ENCODE results near the gene RABGAP1. TPM values are rescaled to one million over a fixed set of nuclear protein-coding genes. Genes with fewer than 3 reads are reported as not detected.

The RABGAP1 gene
- total RNA-seq, 3 donors from 2014 or later (not counting 1 experiment from before 2014, with no cell fraction given): 37.4 to 49.2 (median 43.0) TPM

- TF ChIP-seq CTCF (IDR thresholded peaks at IDR 0.05): no peak
Measured at GRCh38 chr9:122955961-122956360, 15.1 kb downstream of the RABGAP1 start.

GRCh38 chr9:122961139-122961538 lies 20.3 kb downstream of the RABGAP1 start:
- Histone ChIP-seq H3K27ac (ENCODE audit: low read length) (no peak overlapping the region), H3K27me3 (ENCODE audit: control insufficient read depth, insufficient read depth, low read length) (no peaks in the 10 kb centered on the region), H3K36me3 (ENCODE audit: control insufficient read depth, insufficient read depth, low read length) (peaks cover 3% of the 10 kb centered on the region), H3K4me1 (ENCODE audit: control insufficient read depth, insufficient read depth, low read length) (no peaks in the 10 kb centered on the region), H3K9me3 (ENCODE audit: control insufficient read depth, insufficient read depth, low read length) (no peaks in the 10 kb centered on the region), H3K4me3 (ENCODE audit: low read length) (no peak overlapping the region)
- peaks cover 0 to 5% of the 10 kb centered on the region in 2 donors for H3K4me1 Mint-ChIP-seq
- 100% methylated on average over 1 of the region's 1 CpG for WGBS (ENCODE audit: insufficient coverage)
- intact Hi-C loops (cut with micrococcal nuclease): no loop called here
- ATAC-seq (no peak), DNase-seq (no peak)
- H3K36me3 Mint-ChIP-seq: peaks cover 15% of the 10 kb centered on the region
- no peak for TF ChIP-seq CTCF (IDR thresholded peaks at IDR 0.05)
- H3K9me3 Mint-ChIP-seq: peaks cover 0 to 2% of the 10 kb centered on the region in 2 donors
- no peaks in the 10 kb centered on the region for H3K27me3 Mint-ChIP-seq (ENCODE audit: low read depth in 2 of 2)
- H3K27ac Mint-ChIP-seq: no peak overlapping the region
- no peak overlapping the region for H3K4me3 Mint-ChIP-seq

More at GRCh38 chr9:122955961-122956360, 15.1 kb downstream of the RABGAP1 start:
- H3K9me3 Mint-ChIP-seq: peaks cover 0 to 2% of the 10 kb centered on the region in 2 donors
- Histone ChIP-seq H3K27ac (ENCODE audit: low read length) (no peak overlapping the region), H3K4me1 (ENCODE audit: control insufficient read depth, insufficient read depth, low read length) (no peaks in the 10 kb centered on the region), H3K4me3 (ENCODE audit: low read length) (no peak overlapping the region), H3K27me3 (ENCODE audit: control insufficient read depth, insufficient read depth, low read length) (no peaks in the 10 kb centered on the region), H3K9me3 (ENCODE audit: control insufficient read depth, insufficient read depth, low read length) (no peaks in the 10 kb centered on the region), H3K36me3 (ENCODE audit: control insufficient read depth, insufficient read depth, low read length) (peaks cover 3% of the 10 kb centered on the region)
- H3K27me3 Mint-ChIP-seq (ENCODE audit: low read depth in 2 of 2): no peaks in the 10 kb centered on the region
- DNase-seq: no peak
- no peak for ATAC-seq
- H3K27ac Mint-ChIP-seq: no peak overlapping the region
- peaks cover 14 to 16% of the 10 kb centered on the region in 2 donors for H3K4me1 Mint-ChIP-seq
- intact Hi-C loops (cut with micrococcal nuclease): no loop called here
- H3K36me3 Mint-ChIP-seq: peaks cover 14% of the 10 kb centered on the region
- no peak overlapping the region for H3K4me3 Mint-ChIP-seq

GRCh38 chr9:122975196-122975595 lies 34.4 kb downstream of the RABGAP1 start:
- Histone ChIP-seq H3K4me1 (ENCODE audit: control insufficient read depth, insufficient read depth, low read length) (no peaks in the 10 kb centered on the region), H3K27ac (ENCODE audit: low read length) (no peak overlapping the region), H3K9me3 (ENCODE audit: control insufficient read depth, insufficient read depth, low read length) (no peaks in the 10 kb centered on the region), H3K27me3 (ENCODE audit: control insufficient read depth, insufficient read depth, low read length) (no peaks in the 10 kb centered on the region), H3K36me3 (ENCODE audit: control insufficient read depth, insufficient read depth, low read length) (peaks cover 7% of the 10 kb centered on the region), H3K4me3 (ENCODE audit: low read length) (no peak overlapping the region)
- intact Hi-C loops (cut with micrococcal nuclease): no loop called here
- 75% methylated on average over 1 of the region's 2 CpGs for WGBS (ENCODE audit: insufficient coverage)
- no peak for TF ChIP-seq CTCF (IDR thresholded peaks at IDR 0.05)
- H3K4me3 Mint-ChIP-seq: no peak overlapping the region
- no peak overlapping the region for H3K27ac Mint-ChIP-seq
- H3K27me3 Mint-ChIP-seq (ENCODE audit: low read depth in 2 of 2): no peaks in the 10 kb centered on the region
- DNase-seq (no peak), ATAC-seq (no peak)
- H3K9me3 Mint-ChIP-seq: no peaks in the 10 kb centered on the region
- H3K36me3 Mint-ChIP-seq: no peaks in the 10 kb centered on the region
- peaks cover 4 to 10% of the 10 kb centered on the region in 2 donors for H3K4me1 Mint-ChIP-seq

- H3K9me3 ChIP-seq (ENCODE audit: control insufficient read depth, insufficient read depth, low read length): no peaks in the 10 kb centered on the region
- Mint-ChIP-seq H3K27me3 (ENCODE audit: low read depth in 2 of 2) (no peaks in the 10 kb centered on the region), H3K4me1 (peaks cover 9 to 12% of the 10 kb centered on the region in 2 donors), H3K9me3 (no peaks in the 10 kb centered on the region), H3K27ac (no peak overlapping the region), H3K36me3 (no peaks in the 10 kb centered on the region), H3K4me3 (no peak overlapping the region)
- H3K36me3 ChIP-seq (ENCODE audit: control insufficient read depth, insufficient read depth, low read length): peaks cover 2% of the 10 kb centered on the region
- no peak for DNase-seq
- intact Hi-C loops (cut with micrococcal nuclease): no loop called here
- no peak for TF ChIP-seq CTCF (IDR thresholded peaks at IDR 0.05)
- H3K4me1 ChIP-seq (ENCODE audit: control insufficient read depth, insufficient read depth, low read length): no peaks in the 10 kb centered on the region
- no peak for ATAC-seq
- no peaks in the 10 kb centered on the region for H3K27me3 ChIP-seq (ENCODE audit: control insufficient read depth, insufficient read depth, low read length)
- no peak overlapping the region for H3K27ac ChIP-seq (ENCODE audit: low read length)
- H3K4me3 ChIP-seq (ENCODE audit: low read length): no peak overlapping the region
- no CpG with 5 or more reads among the region's 2 CpGs for WGBS (ENCODE audit: insufficient coverage)
Measured at GRCh38 chr9:122978601-122979000, 37.8 kb downstream of the RABGAP1 start.
